ENCODE data around the gene PKP4. TPM values are rescaled to one million over a fixed set of nuclear protein-coding genes. Genes with fewer than 3 reads are reported as not detected.

The PKP4 gene
- total RNA-seq, 1 experiment from 2014 or later: 55.2 TPM

DNA sequence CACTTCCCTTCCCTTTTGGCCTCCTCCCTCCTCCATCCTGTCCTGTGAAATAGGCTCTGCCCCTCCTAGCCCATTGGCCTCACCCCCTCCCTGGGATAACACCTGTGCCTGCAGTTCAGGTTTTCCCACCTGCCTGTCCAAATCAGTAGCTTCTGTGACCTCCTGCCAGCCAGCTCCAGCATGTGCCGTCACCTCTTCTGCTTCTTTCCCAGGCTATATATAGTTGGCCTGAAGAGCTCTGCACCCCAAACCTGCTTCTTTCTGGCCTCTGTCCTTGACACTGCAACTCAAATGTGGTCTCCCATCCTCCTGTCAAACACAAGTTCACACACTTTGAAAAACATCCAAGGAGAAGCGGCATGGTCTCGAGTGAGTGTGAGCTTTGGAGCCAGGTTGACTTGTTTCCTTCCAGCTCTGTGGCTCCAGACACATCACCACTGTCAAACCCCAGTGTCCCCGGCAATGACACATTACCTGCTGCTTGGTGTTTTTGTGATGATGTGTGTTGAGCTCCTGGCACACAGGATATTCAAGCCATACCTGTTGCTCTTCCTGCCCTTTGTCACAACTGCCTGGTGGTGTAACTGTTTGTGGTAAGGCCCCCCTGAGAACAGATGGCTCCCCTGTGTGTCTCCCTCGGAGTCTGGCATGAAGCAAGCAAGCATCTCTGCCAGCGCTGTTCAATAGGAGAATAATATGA, 194.8 kb downstream of the PKP4 start:
- no peaks in the 10 kb centered on the region for H3K9me2 ChIP-seq (ENCODE audit: insufficient read depth)
- no peaks in the 10 kb centered on the region for H3K4me1 ChIP-seq (ENCODE audit: control insufficient read depth in 1 of 2, insufficient read depth in 2 of 2, low read length in 2 of 2)
- no peaks in the 10 kb centered on the region for H3K27me3 ChIP-seq (ENCODE audit: insufficient read depth, low read length)
- POLR2A ChIA-PET: no interaction called here
- no peak overlapping the region for H3K4me2 ChIP-seq (ENCODE audit: low read length)
- H3K27ac ChIP-seq (ENCODE audit: low read depth, low read length): no peak overlapping the region
- no peak overlapping the region for H3K4me3 ChIP-seq (replicated peaks in 1 of 2; ENCODE audit: low read depth in 1 of 2, low read length in 2 of 2)
- TF ChIP-seq, protein P1, sequence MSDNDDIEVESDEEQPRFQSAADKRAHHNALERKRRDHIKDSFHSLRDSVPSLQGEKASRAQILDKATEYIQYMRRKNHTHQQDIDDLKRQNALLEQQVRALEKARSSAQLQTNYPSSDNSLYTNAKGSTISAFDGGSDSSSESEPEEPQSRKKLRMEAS (IDR thresholded peaks at IDR 0.05): no peak
- TF ChIP-seq EGR1 (IDR thresholded peaks at IDR 0.05; ENCODE audit: low read depth) (no peak), YY1 (IDR thresholded peaks at IDR 0.05; ENCODE audit: extremely low read depth, insufficient replicate concordance, low read depth, low read length) (no peak)
- H4K20me1 ChIP-seq (ENCODE audit: insufficient read depth): no peaks in the 10 kb centered on the region
- DNase-seq (ENCODE audit: low read depth, low spot score) (no peak), ATAC-seq (no peak)
- H3K79me2 ChIP-seq (ENCODE audit: insufficient read depth, low read length): no peaks in the 10 kb centered on the region
- no peaks in the 10 kb centered on the region for H3K36me3 ChIP-seq (ENCODE audit: control insufficient read depth in 1 of 2, insufficient read depth in 2 of 2, low read length in 2 of 2)
- RAD21 ChIA-PET (ENCODE audit: low non-redundant PET in 1 of 2, low total read pairs in 2 of 2, uncharacterized antibody in 2 of 2, unreplicated experiment in 2 of 2): no interaction called here
- H3K9me3 ChIP-seq (ENCODE audit: control insufficient read depth in 1 of 2, insufficient read depth in 1 of 2, low read depth in 1 of 2, low read length in 2 of 2): no peaks in the 10 kb centered on the region
- intact Hi-C loops (cut with micrococcal nuclease): no loop called here
- H3K9ac ChIP-seq (ENCODE audit: low read length): no peak overlapping the region
- CTCF ChIA-PET: no interaction called here
- H2AFZ ChIP-seq (ENCODE audit: low read depth, low read length, poor library complexity, severe bottlenecking): no peak overlapping the region
- BruUV-seq (replicated peaks): no TSS peak

DNA sequence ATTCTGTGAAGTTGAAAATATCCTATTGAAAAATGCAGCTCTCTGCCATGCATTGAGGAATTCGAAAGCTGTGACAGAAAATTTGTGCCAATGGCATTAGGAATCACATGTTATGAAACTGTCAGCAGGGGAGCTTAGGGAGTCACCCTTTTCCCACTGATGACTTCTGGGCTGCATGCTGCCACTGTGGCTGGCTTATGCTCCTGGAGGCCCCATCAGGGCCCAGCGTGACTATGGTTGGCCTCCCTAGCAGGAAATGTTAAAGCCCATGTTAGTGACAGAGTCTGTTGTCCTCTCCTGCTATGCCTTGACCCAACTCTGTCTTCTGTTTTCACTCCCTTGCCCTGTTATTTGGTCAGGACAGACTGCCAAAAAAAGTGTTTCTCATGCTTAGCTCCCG, 198.9 kb downstream of the PKP4 start:
- ChIA-PET RAD21 (ENCODE audit: low non-redundant PET in 1 of 2, low total read pairs in 2 of 2, uncharacterized antibody in 2 of 2, unreplicated experiment in 2 of 2) (no interaction called here), CTCF (no interaction called here), POLR2A (no interaction called here)
- Histone ChIP-seq H3K36me3 (ENCODE audit: control insufficient read depth in 1 of 2, insufficient read depth in 2 of 2, low read length in 2 of 2) (0 out of 4 replicates have a peak, but pooled peaks cover 0 to 3% of the 10 kb centered on the region in 2 experiments), H3K9me3 (ENCODE audit: control insufficient read depth in 1 of 2, insufficient read depth in 1 of 2, low read depth in 1 of 2, low read length in 2 of 2) (no peaks in the 10 kb centered on the region), H3K27me3 (ENCODE audit: insufficient read depth, low read length) (no peaks in the 10 kb centered on the region), H3K4me3 (replicated peaks in 1 of 2; ENCODE audit: low read depth in 1 of 2, low read length in 2 of 2) (no peak overlapping the region), H4K20me1 (ENCODE audit: insufficient read depth) (no peaks in the 10 kb centered on the region), H3K27ac (ENCODE audit: low read depth, low read length) (no peak overlapping the region), H3K79me2 (ENCODE audit: insufficient read depth, low read length) (no peaks in the 10 kb centered on the region), H3K9ac (ENCODE audit: low read length) (no peak overlapping the region), H3K4me1 (ENCODE audit: control insufficient read depth in 1 of 2, insufficient read depth in 2 of 2, low read length in 2 of 2) (no peaks in the 10 kb centered on the region), H2AFZ (ENCODE audit: low read depth, low read length, poor library complexity, severe bottlenecking) (no peak overlapping the region), H3K9me2 (ENCODE audit: insufficient read depth) (no peaks in the 10 kb centered on the region), H3K4me2 (ENCODE audit: low read length) (no peak overlapping the region)
- ATAC-seq (no peak), DNase-seq (ENCODE audit: low read depth, low spot score) (no peak)
- intact Hi-C loops (cut with micrococcal nuclease): no loop called here
- TF ChIP-seq JUND (IDR thresholded peaks at IDR 0.05) (no peak), SRF (IDR thresholded peaks at IDR 0.05; ENCODE audit: low read depth) (no peak), SP1 (IDR thresholded peaks at IDR 0.05; ENCODE audit: low read depth) (no peak), EGR1 (IDR thresholded peaks at IDR 0.05; ENCODE audit: low read depth) (no peak)
- TF ChIP-seq, protein P2, sequence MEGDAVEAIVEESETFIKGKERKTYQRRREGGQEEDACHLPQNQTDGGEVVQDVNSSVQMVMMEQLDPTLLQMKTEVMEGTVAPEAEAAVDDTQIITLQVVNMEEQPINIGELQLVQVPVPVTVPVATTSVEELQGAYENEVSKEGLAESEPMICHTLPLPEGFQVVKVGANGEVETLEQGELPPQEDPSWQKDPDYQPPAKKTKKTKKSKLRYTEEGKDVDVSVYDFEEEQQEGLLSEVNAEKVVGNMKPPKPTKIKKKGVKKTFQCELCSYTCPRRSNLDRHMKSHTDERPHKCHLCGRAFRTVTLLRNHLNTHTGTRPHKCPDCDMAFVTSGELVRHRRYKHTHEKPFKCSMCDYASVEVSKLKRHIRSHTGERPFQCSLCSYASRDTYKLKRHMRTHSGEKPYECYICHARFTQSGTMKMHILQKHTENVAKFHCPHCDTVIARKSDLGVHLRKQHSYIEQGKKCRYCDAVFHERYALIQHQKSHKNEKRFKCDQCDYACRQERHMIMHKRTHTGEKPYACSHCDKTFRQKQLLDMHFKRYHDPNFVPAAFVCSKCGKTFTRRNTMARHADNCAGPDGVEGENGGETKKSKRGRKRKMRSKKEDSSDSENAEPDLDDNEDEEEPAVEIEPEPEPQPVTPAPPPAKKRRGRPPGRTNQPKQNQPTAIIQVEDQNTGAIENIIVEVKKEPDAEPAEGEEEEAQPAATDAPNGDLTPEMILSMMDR (IDR thresholded peaks at IDR 0.05 in 2 of 3, conservative IDR thresholded peaks at IDR 0.05 in 1 of 3; ENCODE audit: borderline replicate concordance in 1 of 3, insufficient read depth in 1 of 3, low read depth in 2 of 3, low read length in 2 of 3): no peak
- TF ChIP-seq, protein P3, sequence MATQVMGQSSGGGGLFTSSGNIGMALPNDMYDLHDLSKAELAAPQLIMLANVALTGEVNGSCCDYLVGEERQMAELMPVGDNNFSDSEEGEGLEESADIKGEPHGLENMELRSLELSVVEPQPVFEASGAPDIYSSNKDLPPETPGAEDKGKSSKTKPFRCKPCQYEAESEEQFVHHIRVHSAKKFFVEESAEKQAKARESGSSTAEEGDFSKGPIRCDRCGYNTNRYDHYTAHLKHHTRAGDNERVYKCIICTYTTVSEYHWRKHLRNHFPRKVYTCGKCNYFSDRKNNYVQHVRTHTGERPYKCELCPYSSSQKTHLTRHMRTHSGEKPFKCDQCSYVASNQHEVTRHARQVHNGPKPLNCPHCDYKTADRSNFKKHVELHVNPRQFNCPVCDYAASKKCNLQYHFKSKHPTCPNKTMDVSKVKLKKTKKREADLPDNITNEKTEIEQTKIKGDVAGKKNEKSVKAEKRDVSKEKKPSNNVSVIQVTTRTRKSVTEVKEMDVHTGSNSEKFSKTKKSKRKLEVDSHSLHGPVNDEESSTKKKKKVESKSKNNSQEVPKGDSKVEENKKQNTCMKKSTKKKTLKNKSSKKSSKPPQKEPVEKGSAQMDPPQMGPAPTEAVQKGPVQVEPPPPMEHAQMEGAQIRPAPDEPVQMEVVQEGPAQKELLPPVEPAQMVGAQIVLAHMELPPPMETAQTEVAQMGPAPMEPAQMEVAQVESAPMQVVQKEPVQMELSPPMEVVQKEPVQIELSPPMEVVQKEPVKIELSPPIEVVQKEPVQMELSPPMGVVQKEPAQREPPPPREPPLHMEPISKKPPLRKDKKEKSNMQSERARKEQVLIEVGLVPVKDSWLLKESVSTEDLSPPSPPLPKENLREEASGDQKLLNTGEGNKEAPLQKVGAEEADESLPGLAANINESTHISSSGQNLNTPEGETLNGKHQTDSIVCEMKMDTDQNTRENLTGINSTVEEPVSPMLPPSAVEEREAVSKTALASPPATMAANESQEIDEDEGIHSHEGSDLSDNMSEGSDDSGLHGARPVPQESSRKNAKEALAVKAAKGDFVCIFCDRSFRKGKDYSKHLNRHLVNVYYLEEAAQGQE (IDR thresholded peaks at IDR 0.05; ENCODE audit: low read depth): no peak
- no TSS peak for BruUV-seq (replicated peaks)

All from HCT116 (cell line).